Mucosa of rectum (tissue), 2 donors: ENCODE results near the gene KIF5A.

ENCODE experiments used
- H3K27ac ChIP-seq, 2 donors: one replicate each; pipeline ENCODE4 v1.7.0; 2013; ENCODE audit warnings: inconsistent platforms in 2 of 2, low read depth in 2 of 2, low read length in 2 of 2
- H3K27me3 ChIP-seq, 2 donors: one replicate each; pipeline ENCODE4 v1.7.0; 2013; ENCODE audit warnings: low read length in 2 of 2; ENCODE audit not compliant: control insufficient read depth in 2 of 2, insufficient read depth in 2 of 2
- H3K36me3 ChIP-seq, 2 donors: one replicate each; pipeline ENCODE4 v1.7.0; 2013; ENCODE audit warnings: low read length in 2 of 2; ENCODE audit not compliant: control insufficient read depth in 2 of 2, insufficient read depth in 2 of 2
- H3K4me1 ChIP-seq, 2 donors: one replicate each; pipeline ENCODE4 v1.7.0; 2013; ENCODE audit warnings: low read length in 2 of 2, mild to moderate bottlenecking in 1 of 2; ENCODE audit not compliant: control insufficient read depth in 2 of 2, insufficient read depth in 2 of 2
- H3K4me3 ChIP-seq, 2 donors: one replicate each; pipeline ENCODE4 v1.7.0; 2013; ENCODE audit warnings: low read length in 2 of 2
- H3K9ac ChIP-seq, 2 donors: one replicate each; pipeline ENCODE4 v1.7.0; 2013; ENCODE audit warnings: low read length in 2 of 2, low read depth in 1 of 2, mild to moderate bottlenecking in 1 of 2
- H3K9me3 ChIP-seq, 2 donors: one replicate each; pipeline ENCODE4 v1.7.0; 2013; ENCODE audit warnings: low read length in 2 of 2; ENCODE audit not compliant: control insufficient read depth in 2 of 2
- donor health status: healthy.
- donor health status: Normal muscosa, but diverticular disease.

KIF5A gene

DNA sequence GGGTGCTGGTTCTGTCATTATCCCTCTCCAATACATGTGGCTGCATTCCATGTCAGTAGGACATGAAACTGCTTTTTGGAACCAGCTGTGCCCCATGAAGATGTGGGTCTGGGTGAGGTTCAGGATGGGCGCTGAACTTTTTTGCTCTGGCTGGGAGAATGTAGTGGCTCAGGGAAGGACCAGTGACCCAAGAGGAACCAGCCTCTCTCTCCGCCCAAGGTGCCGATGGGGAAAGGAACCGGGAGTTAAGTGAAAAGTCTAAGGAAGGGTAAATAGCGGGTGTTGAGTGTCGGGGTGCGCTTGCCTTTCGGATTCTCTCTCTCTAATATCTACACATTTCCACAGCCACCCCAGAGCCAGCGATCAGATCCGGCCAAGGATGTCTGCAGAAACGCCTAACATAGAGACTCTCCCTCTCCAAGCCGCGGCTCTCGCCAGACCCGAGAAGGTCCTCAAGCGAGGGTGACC is 69.2 kb downstream of the KIF5A start:
- Histone ChIP-seq H3K9me3 (no peaks in the 10 kb centered on the region), H3K36me3 (no peaks in the 10 kb centered on the region), H3K27me3 (peaks cover 53 to 60% of the 10 kb centered on the region in 2 donors), H3K4me1 (peaks cover 11 to 15% of the 10 kb centered on the region in 2 donors), H3K27ac (no peak overlapping the region), H3K4me3 (no peak overlapping the region), H3K9ac (no peak overlapping the region)

DNA sequence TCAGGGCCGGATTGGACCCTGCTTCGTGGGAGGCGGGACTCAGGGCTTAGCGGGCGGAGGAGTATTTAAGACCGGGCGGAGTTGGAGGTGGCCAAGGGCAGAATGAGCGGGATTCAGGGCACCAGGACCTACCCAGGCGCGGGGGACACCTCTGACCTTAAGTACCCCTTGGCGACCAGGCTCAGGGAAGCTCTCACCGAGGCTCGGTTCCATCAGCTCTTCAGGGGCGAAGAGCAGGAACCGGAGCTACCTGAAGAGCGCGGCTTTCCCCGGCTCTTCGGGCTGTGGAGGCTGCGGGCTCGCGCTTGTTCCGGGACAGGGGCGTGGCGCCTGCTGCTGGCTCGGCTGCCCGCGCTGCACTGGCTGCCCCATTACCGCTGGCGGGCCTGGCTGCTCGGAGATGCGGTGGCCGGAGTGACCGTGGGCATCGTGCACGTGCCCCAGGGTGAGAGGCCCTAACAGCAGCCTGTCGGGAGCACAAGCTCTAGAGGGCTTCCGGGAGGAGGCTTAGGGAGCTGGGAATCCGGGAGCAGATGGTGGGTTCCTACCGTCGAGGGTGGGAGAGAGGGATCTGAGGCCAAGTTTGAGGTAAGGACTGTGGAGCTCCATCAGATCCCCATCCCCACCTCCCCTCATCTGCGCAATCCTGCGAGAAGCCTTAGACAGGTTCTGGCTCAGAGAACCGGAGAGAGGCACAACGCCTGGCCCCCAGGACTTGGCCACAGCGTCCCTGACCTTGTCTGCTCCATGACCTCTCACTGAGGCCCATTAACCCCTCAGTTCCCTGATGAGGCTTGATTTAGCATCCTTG is 69.8 kb downstream of the KIF5A start:
- Histone ChIP-seq H3K4me3 (no peak overlapping the region), H3K27ac (no peak overlapping the region), H3K4me1 (peaks cover 11 to 15% of the 10 kb centered on the region in 2 donors), H3K27me3 (peaks cover 55 to 60% of the 10 kb centered on the region in 2 donors), H3K9ac (no peak overlapping the region), H3K36me3 (no peaks in the 10 kb centered on the region), H3K9me3 (no peaks in the 10 kb centered on the region)

DNA sequence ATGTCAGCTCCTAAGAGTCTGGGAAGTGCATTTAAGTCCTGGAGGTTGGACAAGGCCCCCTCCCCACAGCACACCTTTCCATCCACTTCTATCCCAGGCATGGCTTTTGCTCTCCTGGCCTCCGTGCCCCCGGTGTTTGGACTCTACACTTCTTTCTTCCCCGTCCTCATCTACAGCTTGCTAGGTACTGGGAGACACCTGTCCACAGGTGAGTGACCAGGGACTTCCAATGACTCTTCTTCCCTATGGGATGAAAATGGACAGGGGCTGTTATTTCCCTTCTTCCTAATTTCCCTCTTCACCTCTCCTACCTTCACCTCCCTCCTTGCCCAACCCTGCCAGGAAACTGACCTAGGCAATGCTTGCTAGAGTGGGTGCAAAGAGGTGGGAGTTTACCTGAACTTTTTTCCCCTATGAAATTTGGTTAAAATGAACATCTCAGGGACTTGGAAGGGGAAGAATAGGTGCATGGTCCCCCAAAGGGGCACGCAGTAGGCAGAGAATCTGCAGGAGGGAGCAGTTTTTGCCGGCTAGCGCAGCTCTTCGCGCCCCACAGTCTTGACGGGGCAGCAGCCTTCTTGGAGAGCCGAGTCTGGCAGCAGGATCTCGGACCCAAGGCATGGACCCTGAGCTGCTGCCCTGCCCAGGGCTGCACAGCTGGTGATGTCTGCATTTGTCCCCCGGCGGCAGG is 70.5 kb downstream of the KIF5A start:
- Histone ChIP-seq H3K9ac (no peak overlapping the region), H3K9me3 (no peaks in the 10 kb centered on the region), H3K4me1 (peaks cover 11 to 15% of the 10 kb centered on the region in 2 donors), H3K27ac (no peak overlapping the region), H3K27me3 (peaks cover 62% of the 10 kb centered on the region in 2 donors), H3K36me3 (no peaks in the 10 kb centered on the region), H3K4me3 (no peak overlapping the region)

DNA sequence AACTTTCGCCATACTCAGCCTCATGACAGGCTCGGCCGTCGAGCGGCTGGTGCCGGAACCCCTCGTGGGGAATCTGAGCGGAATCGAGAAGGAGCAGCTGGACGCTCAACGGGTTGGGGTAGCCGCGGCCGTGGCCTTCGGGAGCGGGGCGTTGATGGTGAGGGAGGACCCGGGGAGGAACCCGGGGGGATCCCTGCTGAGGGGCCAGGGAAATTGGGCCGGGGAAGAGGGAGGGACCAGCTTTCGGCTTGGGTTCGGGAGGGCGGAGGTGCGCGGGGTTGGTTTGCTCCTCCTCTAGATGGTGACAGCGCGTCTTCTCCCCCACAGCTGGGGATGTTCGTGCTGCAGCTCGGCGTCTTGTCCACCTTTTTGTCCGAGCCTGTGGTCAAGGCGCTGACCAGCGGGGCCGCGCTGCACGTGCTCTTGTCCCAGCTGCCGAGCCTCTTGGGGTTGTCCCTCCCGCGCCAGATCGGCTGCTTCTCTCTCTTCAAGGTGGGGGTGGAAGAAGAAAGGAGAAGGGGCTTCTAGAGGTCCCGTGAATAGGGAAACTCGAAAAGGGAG is 71.2 kb downstream of the KIF5A start:
- Histone ChIP-seq H3K27ac (no peak overlapping the region), H3K27me3 (peaks cover 64 to 69% of the 10 kb centered on the region in 2 donors)

DNA sequence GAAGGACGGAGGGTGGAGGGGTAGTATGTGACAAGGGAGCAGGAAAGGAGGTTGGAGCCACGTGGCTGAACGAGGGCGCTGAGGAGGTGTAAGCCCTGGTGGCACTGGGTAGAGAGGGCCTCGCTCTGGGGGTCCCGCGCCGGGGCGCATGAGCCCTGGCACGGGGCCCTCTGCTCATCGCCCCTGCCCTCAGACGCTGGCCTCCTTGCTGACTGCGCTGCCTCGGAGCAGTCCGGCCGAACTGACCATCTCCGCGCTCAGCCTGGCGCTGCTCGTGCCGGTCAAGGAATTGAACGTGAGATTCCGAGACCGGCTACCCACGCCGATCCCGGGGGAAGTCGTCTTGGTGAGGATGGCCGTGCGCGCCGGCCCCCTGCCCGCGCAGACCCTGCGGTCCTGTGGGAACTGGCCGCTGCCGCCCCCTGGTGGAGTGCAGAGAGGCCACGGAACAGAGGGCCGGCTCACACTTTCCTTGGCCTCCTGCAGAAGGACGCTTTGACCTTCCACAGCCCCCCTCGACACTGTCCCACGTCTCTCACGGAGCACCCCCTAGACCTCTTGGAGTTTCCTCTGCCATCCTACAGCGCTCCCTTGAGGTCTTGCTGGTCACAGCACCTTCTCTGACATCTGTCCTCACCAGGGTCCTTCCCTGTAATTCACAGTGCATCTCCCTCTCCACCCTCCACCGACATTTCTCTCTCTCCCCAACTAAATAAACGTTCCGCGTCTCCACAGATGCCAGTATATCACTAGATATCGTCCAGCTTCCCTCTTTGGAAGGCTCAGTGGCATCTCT is 71.9 kb downstream of the KIF5A start:
- peaks cover 11 to 15% of the 10 kb centered on the region in 2 donors for H3K4me1 ChIP-seq
- H3K4me3 ChIP-seq: peak overlapping the region; percentile 15 to 54
- H3K9me3 ChIP-seq: no peaks in the 10 kb centered on the region
- H3K9ac ChIP-seq: peak overlapping the region in 1 of 2 donors; percentile 34
- no peaks in the 10 kb centered on the region for H3K36me3 ChIP-seq
- H3K27ac ChIP-seq: no peak overlapping the region
- H3K27me3 ChIP-seq: peaks cover 68 to 75% of the 10 kb centered on the region in 2 donors

More for the DNA sequence above, 71.2 kb downstream of the KIF5A start:
- Histone ChIP-seq H3K36me3 (no peaks in the 10 kb centered on the region), H3K4me3 (peak overlapping the region in 1 of 2 donors; percentile 54), H3K9me3 (no peaks in the 10 kb centered on the region), H3K4me1 (peaks cover 11 to 15% of the 10 kb centered on the region in 2 donors), H3K9ac (no peak overlapping the region)

DNA sequence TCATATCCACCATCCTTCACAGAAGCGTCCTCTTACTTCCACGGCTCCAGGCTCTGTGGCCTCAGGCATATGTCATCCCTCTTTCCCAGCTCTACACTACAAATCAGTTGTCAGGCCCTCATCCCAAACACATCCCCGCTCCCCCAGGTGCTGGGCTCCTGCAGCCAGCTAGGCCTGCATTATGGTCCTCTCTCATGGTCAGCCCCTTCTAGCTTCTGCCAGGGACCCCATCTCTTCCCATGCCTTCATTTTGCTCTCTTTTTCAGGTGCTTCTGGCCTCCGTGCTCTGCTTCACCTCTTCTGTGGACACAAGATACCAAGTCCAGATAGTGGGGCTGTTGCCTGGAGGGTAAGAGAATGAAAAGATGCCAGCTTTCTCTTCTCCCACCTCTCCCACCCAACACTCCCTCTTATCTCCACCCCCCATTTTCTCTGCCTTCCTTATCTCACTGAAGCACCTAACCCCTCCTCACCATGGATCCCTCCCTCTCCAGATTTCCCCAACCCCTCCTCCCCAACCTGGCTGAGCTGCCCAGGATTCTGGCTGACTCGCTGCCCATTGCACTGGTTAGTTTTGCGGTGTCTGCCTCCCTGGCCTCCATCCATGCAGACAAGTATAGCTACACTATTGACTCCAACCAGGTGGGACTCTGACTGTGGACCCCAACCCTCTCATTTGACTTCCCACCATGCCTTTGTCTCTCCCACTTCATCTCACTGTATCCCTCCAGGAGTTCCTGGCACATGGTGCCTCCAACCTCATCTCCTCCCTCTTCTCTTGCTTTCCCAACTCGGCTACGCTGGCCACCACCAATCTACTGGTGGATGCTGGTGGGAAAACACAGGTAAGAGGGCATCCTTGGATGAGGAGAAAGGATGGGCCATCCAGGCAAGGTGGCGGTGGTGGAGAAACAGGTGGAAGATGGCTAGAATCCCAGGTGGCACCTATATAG is 72.7 kb downstream of the KIF5A start:
- H3K27ac ChIP-seq: no peak overlapping the region
- H3K4me1 ChIP-seq: peaks cover 11 to 15% of the 10 kb centered on the region in 2 donors
- no peak overlapping the region for H3K9ac ChIP-seq
- H3K27me3 ChIP-seq: peaks cover 72 to 76% of the 10 kb centered on the region in 2 donors
- no peak overlapping the region for H3K4me3 ChIP-seq
- no peaks in the 10 kb centered on the region for H3K36me3 ChIP-seq
- no peaks in the 10 kb centered on the region for H3K9me3 ChIP-seq

DNA sequence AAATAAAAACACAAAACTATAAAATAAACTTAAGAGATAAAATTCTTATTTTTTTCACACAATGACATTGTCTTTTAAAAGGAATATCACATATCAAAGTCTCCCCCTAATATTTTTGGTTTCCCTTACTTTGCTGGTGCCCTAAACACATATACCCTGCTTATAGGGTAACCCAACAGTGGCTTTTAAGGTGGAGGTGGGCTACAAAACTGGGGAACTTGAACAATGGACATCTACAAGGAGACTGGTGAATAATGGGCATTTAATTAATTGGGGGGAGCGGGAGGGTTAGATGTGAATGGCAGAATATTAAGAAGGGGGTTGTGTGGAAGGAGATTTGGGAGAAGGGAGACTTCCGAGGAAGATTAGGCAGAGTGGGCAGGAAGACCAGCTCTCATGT is 73.5 kb downstream of the KIF5A start:
- no peaks in the 10 kb centered on the region for H3K36me3 ChIP-seq
- H3K9ac ChIP-seq: no peak overlapping the region
- no peak overlapping the region for H3K4me3 ChIP-seq
- H3K4me1 ChIP-seq: peaks cover 11 to 15% of the 10 kb centered on the region in 2 donors
- no peaks in the 10 kb centered on the region for H3K9me3 ChIP-seq
- H3K27ac ChIP-seq: no peak overlapping the region
- H3K27me3 ChIP-seq: peaks cover 77 to 80% of the 10 kb centered on the region in 2 donors

DNA sequence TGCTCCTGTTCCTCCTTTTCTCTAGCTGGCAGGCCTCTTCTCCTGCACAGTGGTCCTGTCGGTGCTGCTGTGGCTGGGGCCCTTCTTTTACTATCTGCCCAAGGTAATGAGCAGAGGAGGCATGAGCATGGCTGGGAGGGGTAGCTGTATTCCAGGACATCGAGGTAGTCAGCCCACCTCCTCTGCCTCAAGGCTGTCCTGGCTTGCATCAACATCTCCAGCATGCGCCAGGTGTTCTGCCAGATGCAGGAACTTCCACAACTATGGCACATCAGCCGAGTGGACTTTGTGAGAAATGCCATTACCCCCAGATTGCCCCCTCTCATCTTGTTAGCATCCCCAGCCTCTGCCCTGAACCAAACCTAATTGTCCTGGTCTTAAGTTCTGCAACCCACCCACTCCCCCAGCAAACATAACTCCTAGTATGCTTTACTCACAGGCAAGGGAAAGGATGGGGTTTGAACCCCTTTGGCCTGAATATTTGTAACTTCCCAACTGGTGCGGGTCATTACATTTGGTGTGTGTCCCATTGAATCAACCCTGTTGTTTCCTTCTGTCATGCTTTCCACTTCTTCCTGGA is 74.1 kb downstream of the KIF5A start:
- Histone ChIP-seq H3K9me3 (no peaks in the 10 kb centered on the region), H3K36me3 (no peaks in the 10 kb centered on the region), H3K27ac (no peak overlapping the region), H3K9ac (no peak overlapping the region), H3K27me3 (peaks cover 80 to 85% of the 10 kb centered on the region in 2 donors), H3K4me3 (no peak overlapping the region), H3K4me1 (peaks cover 11 to 15% of the 10 kb centered on the region in 2 donors)
